Adrenal gland (tissue), 12 donors: ENCODE data around the gene SSBP3. TPM values are rescaled to one million over a fixed set of nuclear protein-coding genes. Genes with fewer than 3 reads are reported as not detected.

Experiments used
- DNase-seq, 7 donors: peaks; one replicate each; pipeline ENCODE4 v3.0.0-alpha.2; 2019 to 2020
- H3K27ac ChIP-seq, 5 donors: fragments of 200-600 bp; sonication (generic) in 4 of 5; 1 replicate in 3 of 5; 2 replicates in 2 of 5; pipeline versions ENCODE4 v1.5.1 to v1.8.0; 2016 to 2020; ENCODE audit warnings: mild to moderate bottlenecking in 1 of 5
- H3K27me3 ChIP-seq: fragments of 200-600 bp; 2 replicates; pipeline ENCODE4 v1.8.0; 2021
- H3K36me3 ChIP-seq, 2 donors: fragments of 200-600 bp; replicated peaks in 1 of 2; 1 replicate in 1 of 2; 2 replicates in 1 of 2; pipeline versions ENCODE4 v1.5.1 to v1.8.0; 2018 to 2022
- H3K4me1 ChIP-seq, 2 donors: fragments of 200-600 bp; replicated peaks in 1 of 2; 1 replicate in 1 of 2; 2 replicates in 1 of 2; pipeline versions ENCODE4 v1.5.1 to v1.8.0; 2018 to 2021
- H3K4me3 ChIP-seq, 4 donors: fragments of 200-600 bp; sonication (generic) in 3 of 4; one replicate each; pipeline ENCODE4 v1.5.1; 2016 to 2018
- H3K9me3 ChIP-seq, 3 donors: fragments of 200-600 bp; sonication (generic) in 1 of 3; replicated peaks in 1 of 3; 1 replicate in 2 of 3; 2 replicates in 1 of 3; pipeline versions ENCODE4 v1.5.1 to v1.8.0; 2016 to 2021
- POLR2A ChIP-seq, 2 donors: fragments of 450-650 bp; IDR thresholded peaks; one replicate each; pipeline ENCODE4 v1.6.1; 2017; ENCODE audit warnings: antibody characterized with exemption in 2 of 2, mild to moderate bottlenecking in 2 of 2, moderate library complexity in 1 of 2
- WGBS, 4 donors: extraction: QIAGEN DNeasy Blood & Tissue Kit in 2 of 4; methylation state at CpG; one replicate each; pipeline versions ENCODE4 v1.1.5 to v1.1.7; 2013 to 2017; 5-methylcytosine and 5-hydroxymethylcytosine counted together
- intact Hi-C, 2 donors: fragments of 100-400 bp; cut with DNase I; formaldehyde crosslinking; loops; one replicate each; pipeline versions ENCODE4 v1.14.1 to v1.15.0; 2022 to 2023
- polyA plus RNA-seq, 3 donors: library from polyadenylated mRNA; stranded (reverse); fragments of 200-250 nt in 2 of 3; fragments of 350-450 nt in 1 of 3; fragmentation: Illumina TruSeq in 1 of 3; extraction: RNeasy Lipid Tissue Mini Kit (QIAGEN cat#74804) in 1 of 3; gene quantifications; one replicate each; pipeline ENCODE4 v1.2.3, GENCODE V29; 2013 to 2014
- total RNA-seq, 9 donors: library from RNA; depleted of rRNA in 4 of 9; stranded (reverse); fragments of >200 nt in 4 of 9; fragments of 120-200 nt in 1 of 9; fragmentation: NEBNext Ultra II Directional in 1 of 9; extraction: Animal tissue kit (Norgen Biotek cat#: 25700) in 1 of 9; gene quantifications; one replicate each; pipeline versions ENCODE4 v1.1.0 to v1.2.4, GENCODE V29; 2013 to 2023
- TF ChIP-seq, protein P1 (sequence below), 6 experiments: fragments of 450-650 bp in 4 of 6; fragments of 200-600 bp in 2 of 6; sonication (generic) in 1 of 6; IDR thresholded peaks; 1 replicate in 5 of 6; 2 replicates in 1 of 6; pipeline versions ENCODE4 v1.5.1 to v1.8.0; 2016 to 2021; ENCODE audit warnings: antibody characterized with exemption in 6 of 6, mild to moderate bottlenecking in 2 of 6, moderate library complexity in 1 of 6
- donor health status: healthy with polysubstance abuse.
- donor health status: Bipolar disorder and iron deficiency.
- donor health status: DM: yes; HTN: yes; CAD: no.
- donor health status: DM: no; HTN: no; CAD: no.
- donor health status: DM: no; HTN: no; CAD: no.
- donor health status: DM: yes; HTN: yes; CAD: no.

The SSBP3 gene
- total and polyA plus RNA-seq, 12 donors, result 15.3 to 150 (median 66.0) TPM

DNA sequence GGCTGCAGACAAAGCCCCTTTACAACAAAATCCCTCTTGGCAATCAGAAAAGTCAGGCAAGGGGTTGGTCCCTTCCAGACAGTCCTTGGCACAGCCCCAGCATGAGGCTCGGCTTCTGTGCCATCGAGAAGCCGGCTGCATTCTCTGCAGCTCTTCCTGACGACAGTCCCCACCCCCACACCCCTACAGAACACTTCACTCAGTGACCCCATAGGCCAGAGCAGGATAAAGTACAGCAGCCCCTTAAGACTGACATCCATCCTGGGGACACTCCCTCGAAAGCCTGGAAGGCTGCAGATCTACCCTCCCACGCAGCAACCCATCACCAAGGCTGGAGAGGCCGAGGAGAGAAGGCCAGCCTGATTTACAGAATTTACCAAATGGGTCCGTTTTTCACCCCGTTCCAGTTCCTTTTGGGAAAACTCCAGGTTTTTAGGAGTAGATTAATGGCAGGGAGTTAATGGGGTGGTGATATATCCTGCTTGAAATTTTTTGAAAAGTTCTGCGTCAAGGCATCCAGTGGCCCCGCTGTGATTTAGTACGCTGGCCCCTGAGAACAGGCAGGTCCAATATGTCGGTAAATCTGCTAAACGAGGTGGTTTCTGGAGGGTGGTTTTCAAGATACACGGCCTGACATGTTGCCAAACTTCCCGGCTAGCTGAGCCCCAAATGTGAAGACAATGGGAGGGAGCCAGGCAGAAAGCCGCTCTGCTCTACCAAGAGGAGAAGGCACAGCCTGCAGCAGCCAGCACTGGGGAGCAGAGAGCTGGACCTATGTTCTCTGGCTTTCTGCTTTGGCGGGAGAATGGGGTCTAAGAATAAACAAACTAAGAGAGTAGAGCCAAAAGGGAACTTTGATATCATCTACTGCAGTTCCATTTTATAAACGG, 81.7 kb downstream of the SSBP3 start:
- TF ChIP-seq, protein P1, sequence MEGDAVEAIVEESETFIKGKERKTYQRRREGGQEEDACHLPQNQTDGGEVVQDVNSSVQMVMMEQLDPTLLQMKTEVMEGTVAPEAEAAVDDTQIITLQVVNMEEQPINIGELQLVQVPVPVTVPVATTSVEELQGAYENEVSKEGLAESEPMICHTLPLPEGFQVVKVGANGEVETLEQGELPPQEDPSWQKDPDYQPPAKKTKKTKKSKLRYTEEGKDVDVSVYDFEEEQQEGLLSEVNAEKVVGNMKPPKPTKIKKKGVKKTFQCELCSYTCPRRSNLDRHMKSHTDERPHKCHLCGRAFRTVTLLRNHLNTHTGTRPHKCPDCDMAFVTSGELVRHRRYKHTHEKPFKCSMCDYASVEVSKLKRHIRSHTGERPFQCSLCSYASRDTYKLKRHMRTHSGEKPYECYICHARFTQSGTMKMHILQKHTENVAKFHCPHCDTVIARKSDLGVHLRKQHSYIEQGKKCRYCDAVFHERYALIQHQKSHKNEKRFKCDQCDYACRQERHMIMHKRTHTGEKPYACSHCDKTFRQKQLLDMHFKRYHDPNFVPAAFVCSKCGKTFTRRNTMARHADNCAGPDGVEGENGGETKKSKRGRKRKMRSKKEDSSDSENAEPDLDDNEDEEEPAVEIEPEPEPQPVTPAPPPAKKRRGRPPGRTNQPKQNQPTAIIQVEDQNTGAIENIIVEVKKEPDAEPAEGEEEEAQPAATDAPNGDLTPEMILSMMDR (IDR thresholded peaks at IDR 0.05), result no peak
- no peak for TF ChIP-seq POLR2A (IDR thresholded peaks at IDR 0.05)
- Histone ChIP-seq H3K4me3 (no peak overlapping the region), H3K27ac (peak overlapping the region in 2 of 5 donors; percentile 59 to 81), H3K4me1 (peaks cover 12 to 62% of the 10 kb centered on the region in 2 donors), H3K9me3 (no peaks in the 10 kb centered on the region), H3K36me3 (no peaks in the 10 kb centered on the region), H3K27me3 (no peaks in the 10 kb centered on the region)
- peak in 4 of 7 donors; percentile 46 to 73 (median 48) for DNase-seq
- 52 to 76% (median 61%) methylated on average over 13 to 19 of the region's 19 CpGs for WGBS, 4 donors
- intact Hi-C loops, result no loop called here

DNA sequence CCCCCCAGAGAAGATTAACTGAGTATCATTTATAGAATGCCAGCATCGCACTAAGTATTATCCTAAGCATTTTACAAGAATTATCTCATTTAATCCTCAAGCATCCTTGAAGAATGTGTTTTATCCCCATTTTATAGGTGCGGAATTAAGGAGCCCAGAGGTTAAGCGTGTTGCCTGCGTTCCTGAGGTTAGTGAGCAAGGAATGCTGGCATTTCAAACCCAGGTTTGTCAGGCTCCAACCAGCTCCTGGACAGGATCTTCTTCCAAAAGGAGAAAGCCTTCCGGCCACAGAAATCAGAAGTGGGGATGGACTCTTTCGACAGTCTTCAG, 82.3 kb downstream of the SSBP3 start:
- H3K36me3 ChIP-seq, result no peaks in the 10 kb centered on the region
- no peak for TF ChIP-seq POLR2A (IDR thresholded peaks at IDR 0.05)
- TF ChIP-seq, protein P1 (IDR thresholded peaks at IDR 0.05), result no peak
- no peaks in the 10 kb centered on the region for H3K9me3 ChIP-seq
- H3K27me3 ChIP-seq, result no peaks in the 10 kb centered on the region
- H3K4me1 ChIP-seq, result peaks cover 8 to 56% of the 10 kb centered on the region in 2 donors
- DNase-seq, result no peak
- intact Hi-C loops, result no loop called here
- H3K27ac ChIP-seq, result peak overlapping the region in 2 of 5 donors; percentile 59 to 81
- no peak overlapping the region for H3K4me3 ChIP-seq
- 77 to 94% (median 85%) methylated on average over 4 to 6 of the region's 6 CpGs for WGBS, 4 donors

DNA sequence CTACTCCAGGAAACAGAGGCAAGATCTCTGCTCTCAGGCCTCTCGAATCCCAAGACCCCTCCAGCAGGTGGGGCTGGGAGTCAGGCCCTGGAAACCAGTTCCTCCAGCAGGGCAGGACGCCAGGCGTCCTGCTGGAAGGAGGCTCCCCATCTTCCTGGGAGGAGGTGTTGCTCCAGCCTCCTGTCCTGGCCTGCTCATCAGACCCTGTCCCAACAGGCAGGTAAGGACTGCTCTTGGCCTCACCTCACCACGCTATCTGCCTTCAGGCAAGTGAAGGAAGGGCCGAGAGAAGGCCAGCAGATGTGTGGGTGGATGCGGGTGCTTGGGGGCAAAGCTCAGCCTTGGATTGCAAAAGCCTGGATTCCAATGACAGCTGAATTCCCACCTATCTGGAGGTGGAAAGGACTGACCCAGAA, 82.9 kb downstream of the SSBP3 start:
- Histone ChIP-seq H3K4me3 (no peak overlapping the region), H3K27me3 (no peaks in the 10 kb centered on the region), H3K9me3 (no peaks in the 10 kb centered on the region), H3K36me3 (no peaks in the 10 kb centered on the region), H3K27ac (peak overlapping the region in 2 of 5 donors; percentile 59 to 81), H3K4me1 (peaks cover 8 to 50% of the 10 kb centered on the region in 2 donors)
- no peak for DNase-seq
- 80 to 82% (median 81%) methylated on average over 4 to 6 of the region's 6 CpGs for WGBS, 4 donors
- no peak for TF ChIP-seq POLR2A (IDR thresholded peaks at IDR 0.05)
- TF ChIP-seq, protein P1 (IDR thresholded peaks at IDR 0.05), result no peak
- intact Hi-C loops, result no loop called here

DNA sequence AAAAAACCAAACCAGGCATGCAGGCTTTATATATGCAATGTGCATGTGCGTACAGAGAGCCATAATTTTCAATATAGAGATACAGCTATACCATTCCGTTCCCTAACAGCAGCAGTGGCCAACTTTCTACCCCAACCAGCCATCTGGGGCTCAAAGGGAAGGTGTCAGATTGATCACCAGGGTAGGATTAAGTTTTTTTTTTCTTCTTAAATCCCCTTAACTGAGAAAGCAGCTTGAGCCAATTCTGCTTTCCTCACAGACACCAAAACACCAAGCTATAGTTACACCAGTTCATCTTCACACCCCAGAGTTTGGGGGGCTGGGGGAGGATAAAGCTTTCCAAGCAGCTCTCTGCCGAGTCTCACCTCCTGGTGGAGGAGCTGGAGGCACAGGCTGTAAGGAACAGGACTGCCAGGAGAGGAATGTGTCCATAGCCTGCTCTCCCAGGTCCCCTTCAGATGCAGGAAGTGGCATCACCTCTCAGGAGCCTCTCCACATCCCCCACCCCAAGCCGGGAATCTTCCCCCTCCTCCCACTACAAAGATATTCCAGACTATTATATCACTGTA, 87.9 kb downstream of the SSBP3 start:
- H3K36me3 ChIP-seq, result no peaks in the 10 kb centered on the region
- peaks cover 9 to 39% of the 10 kb centered on the region in 2 donors for H3K4me1 ChIP-seq
- no peak overlapping the region for H3K4me3 ChIP-seq
- WGBS, 4 donors, result 86 to 100% (median 89%) methylated on average over 4 of the region's 4 CpGs
- intact Hi-C loops, result loop anchor here in 1 of 2 donors (10.0 kb wide), 1 partner anchor 76 kb away; no protein-coding TSS in a partner anchor
- H3K27ac ChIP-seq, result no peak overlapping the region
- no peak for DNase-seq
- H3K9me3 ChIP-seq, result no peaks in the 10 kb centered on the region
- H3K27me3 ChIP-seq, result no peaks in the 10 kb centered on the region
- TF ChIP-seq POLR2A (IDR thresholded peaks at IDR 0.05), result no peak
- TF ChIP-seq, protein P1 (IDR thresholded peaks at IDR 0.05), result no peak
